ENCODE data around the gene SEMA3B.

GRCh38 chr3:50266017-50266416 lies 2.9 kb upstream of the SEMA3B start:
- no peak for TF ChIP-seq CTCF (IDR thresholded peaks at IDR 0.05; ENCODE audit: low read length)
- TF ChIP-seq EZH2phosphoT487 (IDR thresholded peaks at IDR 0.05; ENCODE audit: low read length) = no peak
- TF ChIP-seq EZH2 (optimal IDR thresholded peaks at IDR 0.05; ENCODE audit: low read depth, low read length) = no peak
